H7 (cell line): Measurements from ENCODE around the gene ZNF710. TPM values are rescaled to one million over a fixed set of nuclear protein-coding genes. Genes with fewer than 3 reads are reported as not detected.

ENCODE experiments used
- DNase-seq: peaks from one replicate; pipeline ENCODE4 v3.0.0; 2012
- H3K27me3 ChIP-seq: 2 replicates; pipeline ENCODE4 v1.6.0; 2011; ENCODE audit warnings: mild to moderate bottlenecking, low read length; ENCODE audit not compliant: control insufficient read depth, insufficient read depth
- H3K36me3 ChIP-seq: replicated peaks from 2 replicates; pipeline ENCODE4 v1.5.1; 2011; ENCODE audit warnings: low read length; ENCODE audit not compliant: control insufficient read depth, insufficient read depth
- H3K4me3 ChIP-seq: 2 replicates; pipeline ENCODE4 v1.5.1; 2011; ENCODE audit warnings: low read depth, mild to moderate bottlenecking, control low read depth, low read length, moderate library complexity; ENCODE audit not compliant: insufficient read depth
- total RNA-seq: library from RNA; depleted of rRNA; stranded (reverse); fragments of >200 nt; shearing (Covaris generic); gene quantifications from 2 replicates; pipeline ENCODE4 v1.2.3, GENCODE V29; 2014

ZNF710 gene
- total RNA-seq, 1 experiment from 2014 or later, result 28.5 TPM

DNA sequence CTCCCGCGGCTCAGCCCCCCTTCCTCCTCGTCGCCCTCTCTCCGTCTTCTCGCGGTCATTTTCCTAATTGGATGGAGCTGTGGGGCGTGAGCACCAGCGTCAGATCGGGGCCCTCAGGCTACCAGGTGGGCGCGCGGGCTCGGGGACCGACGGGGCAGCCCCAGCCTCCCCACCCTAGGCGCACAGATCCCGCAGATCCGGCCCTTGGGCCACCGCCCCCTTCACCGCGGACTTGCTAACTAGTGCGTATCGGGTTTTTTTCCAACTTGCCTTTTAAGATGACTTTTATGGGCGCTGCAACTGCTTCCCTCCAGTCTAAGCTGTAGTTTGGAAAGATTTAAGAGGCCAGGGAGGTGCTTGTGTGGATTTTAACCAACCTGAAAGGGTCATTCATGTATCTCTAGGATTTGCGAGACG lies 1.3 kb downstream of the ZNF710 start:
- DNase-seq, result no peak
- Histone ChIP-seq H3K4me3 (peak overlapping the region; percentile 69), H3K27me3 (peaks cover 2% of the 10 kb centered on the region; the same call in 1 of the 2 replicates), H3K36me3 (no peaks in the 10 kb centered on the region; the same call in 1 of the 2 replicates)

DNA sequence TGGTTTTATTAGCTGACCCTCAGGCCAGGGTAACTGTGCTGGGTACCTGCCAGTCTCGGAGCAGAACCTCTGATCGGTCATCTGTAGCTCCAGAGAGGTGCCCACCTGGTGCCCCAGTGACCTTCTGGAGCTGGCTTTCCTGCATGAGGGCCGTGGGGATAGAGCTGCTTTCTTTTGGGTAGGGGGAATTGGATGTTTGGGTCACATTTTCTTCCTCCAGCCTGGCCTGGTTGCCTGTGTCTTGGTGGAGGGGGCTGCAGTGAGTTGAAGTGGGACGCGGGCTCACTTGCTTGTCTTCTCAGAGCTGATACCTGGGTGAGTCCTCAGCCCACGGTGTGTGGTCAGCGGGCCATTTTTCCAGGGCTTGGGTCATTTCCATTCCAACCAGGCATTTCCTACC lies 2.6 kb downstream of the ZNF710 start:
- no peak for DNase-seq
- H3K4me3 ChIP-seq, result no peak overlapping the region
- H3K36me3 ChIP-seq, result no peaks in the 10 kb centered on the region; the same call in 1 of the 2 replicates
- H3K27me3 ChIP-seq, result peaks cover 2% of the 10 kb centered on the region; the same call in 1 of the 2 replicates

DNA sequence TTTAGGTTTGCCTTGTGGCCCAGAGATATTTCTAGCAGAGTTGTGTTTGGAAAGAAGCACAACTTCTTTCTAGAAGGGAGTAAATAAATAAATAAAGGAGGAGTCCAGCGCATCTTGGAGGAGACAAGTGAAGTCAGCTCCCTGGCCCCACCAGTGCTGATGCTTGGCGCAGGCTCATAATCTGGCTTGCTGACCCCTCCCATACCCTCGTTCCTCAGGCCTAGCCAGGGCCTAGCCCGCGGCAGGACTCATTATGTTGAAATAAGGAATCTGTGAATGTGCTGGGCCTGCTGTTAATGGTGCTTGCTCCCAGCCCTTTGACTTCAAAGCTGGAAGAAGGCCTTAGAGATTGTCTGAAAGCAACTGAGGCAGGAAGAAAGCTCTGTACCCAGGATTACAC lies 3.1 kb downstream of the ZNF710 start:
- DNase-seq, result no peak
- Histone ChIP-seq H3K27me3 (peaks cover 2% of the 10 kb centered on the region; the same call in 1 of the 2 replicates), H3K4me3 (no peak overlapping the region), H3K36me3 (no peaks in the 10 kb centered on the region; the same call in 1 of the 2 replicates)

DNA sequence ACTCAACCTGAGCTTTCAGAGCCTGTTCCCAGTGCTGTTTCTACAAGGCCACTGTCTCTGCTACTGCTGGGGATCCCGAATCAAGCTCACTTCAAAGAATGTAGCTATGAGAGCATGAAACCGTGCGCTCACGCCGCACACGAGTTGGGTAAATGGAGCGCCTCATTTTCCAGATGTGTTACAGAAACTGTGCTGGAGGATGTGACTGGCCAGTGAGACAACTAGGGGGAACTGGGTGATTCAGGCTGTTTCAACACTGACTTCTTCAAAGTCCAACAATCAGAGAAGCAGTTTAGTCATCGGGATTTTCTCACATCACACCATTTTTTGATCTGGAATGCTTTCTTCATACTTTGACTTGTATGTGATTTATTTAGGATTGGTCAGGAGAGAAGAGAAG lies 3.5 kb downstream of the ZNF710 start:
- Histone ChIP-seq H3K36me3 (no peaks in the 10 kb centered on the region; the same call in 1 of the 2 replicates), H3K4me3 (no peak overlapping the region), H3K27me3 (peaks cover 2% of the 10 kb centered on the region; the same call in 1 of the 2 replicates)
- DNase-seq, result no peak

DNA sequence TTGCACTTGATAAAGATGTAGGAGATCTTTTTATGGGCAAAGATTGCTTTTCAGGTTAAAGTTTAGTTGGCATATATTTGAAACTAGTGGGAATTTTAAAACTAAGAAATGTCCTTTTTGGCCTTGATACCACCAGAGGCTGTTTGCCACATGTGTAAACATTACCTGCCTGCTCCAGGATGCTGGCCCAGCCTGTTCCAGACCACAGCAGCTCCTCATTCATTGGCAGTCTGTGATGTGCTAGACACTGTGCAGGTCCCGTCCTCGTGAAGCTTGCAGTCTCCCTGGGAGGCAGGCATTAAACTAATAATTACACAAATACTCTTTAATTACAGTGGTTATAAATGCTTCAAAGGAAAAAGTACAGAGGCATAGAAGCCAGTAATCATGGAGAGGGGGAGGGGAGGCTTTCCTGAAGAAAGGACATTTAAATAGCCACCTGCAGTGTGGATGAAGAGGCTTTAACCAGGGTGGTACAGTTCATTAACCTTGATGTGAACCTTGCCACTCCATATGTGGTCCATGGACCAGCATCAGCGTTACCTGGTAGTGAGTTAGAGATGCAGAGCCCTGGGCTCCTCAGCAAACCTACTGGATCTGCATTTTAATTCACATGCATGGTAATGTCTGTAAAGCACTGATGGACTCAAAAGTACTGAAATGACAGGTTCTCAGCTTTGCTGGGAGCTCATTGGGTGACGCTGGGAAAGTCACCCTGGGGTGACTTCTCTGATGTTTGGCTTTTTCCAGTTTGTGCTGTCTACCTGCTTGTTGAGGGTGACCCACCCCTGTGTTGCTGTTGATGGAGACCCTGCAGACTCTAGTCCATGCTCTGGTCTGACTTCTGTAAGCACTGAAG lies 5.3 kb downstream of the ZNF710 start:
- H3K36me3 ChIP-seq, result no peaks in the 10 kb centered on the region; the same call in 1 of the 2 replicates
- H3K4me3 ChIP-seq, result no peak overlapping the region
- no peak for DNase-seq
- H3K27me3 ChIP-seq, result peaks cover 2% of the 10 kb centered on the region; the same call in 1 of the 2 replicates

DNA sequence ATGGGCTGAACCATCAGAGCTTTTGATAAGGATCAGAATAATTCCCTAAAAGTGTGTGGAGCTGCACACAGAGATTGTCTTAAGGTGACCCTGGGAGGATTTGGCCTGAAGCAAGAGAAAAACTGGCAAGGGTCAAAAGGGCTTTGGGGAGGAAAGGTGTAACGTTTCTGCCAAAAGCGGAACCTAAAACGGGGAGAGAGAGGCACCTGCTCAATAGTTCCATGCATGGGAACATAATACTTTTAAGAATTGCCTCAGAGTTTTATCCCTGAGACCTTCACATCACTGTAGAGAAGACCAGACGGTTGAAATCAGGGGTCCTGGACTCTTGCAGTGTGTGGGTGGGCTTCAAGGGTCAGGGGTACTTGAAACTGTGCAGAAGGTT lies 5.9 kb downstream of the ZNF710 start:
- H3K4me3 ChIP-seq, result no peak overlapping the region
- H3K27me3 ChIP-seq, result peaks cover 2% of the 10 kb centered on the region; the same call in 1 of the 2 replicates
- no peak for DNase-seq
- no peaks in the 10 kb centered on the region; the same call in 1 of the 2 replicates for H3K36me3 ChIP-seq

DNA sequence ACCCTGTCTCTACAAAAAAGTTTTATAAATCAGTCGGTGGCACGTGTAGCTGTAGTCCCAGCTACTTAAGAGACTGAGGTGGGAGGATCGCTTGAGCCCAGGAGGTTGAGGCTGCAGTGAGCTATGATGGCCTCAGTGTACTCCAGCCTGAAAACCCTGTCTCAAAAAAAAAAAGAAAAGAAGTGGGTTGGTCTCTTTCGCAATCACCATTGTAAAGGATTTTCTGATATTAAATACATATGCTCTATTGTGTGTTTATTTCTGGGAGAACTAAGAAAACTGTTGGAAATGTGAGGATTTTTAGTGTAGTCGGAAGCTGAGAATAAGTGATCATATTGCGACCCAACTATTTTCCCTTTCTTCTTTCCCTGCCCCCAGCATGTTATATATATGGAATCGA lies 7.5 kb downstream of the ZNF710 start:
- no peak for DNase-seq
- Histone ChIP-seq H3K36me3 (no peaks in the 10 kb centered on the region; the same call in 1 of the 2 replicates), H3K27me3 (no peaks in the 10 kb centered on the region), H3K4me3 (no peak overlapping the region)

DNA sequence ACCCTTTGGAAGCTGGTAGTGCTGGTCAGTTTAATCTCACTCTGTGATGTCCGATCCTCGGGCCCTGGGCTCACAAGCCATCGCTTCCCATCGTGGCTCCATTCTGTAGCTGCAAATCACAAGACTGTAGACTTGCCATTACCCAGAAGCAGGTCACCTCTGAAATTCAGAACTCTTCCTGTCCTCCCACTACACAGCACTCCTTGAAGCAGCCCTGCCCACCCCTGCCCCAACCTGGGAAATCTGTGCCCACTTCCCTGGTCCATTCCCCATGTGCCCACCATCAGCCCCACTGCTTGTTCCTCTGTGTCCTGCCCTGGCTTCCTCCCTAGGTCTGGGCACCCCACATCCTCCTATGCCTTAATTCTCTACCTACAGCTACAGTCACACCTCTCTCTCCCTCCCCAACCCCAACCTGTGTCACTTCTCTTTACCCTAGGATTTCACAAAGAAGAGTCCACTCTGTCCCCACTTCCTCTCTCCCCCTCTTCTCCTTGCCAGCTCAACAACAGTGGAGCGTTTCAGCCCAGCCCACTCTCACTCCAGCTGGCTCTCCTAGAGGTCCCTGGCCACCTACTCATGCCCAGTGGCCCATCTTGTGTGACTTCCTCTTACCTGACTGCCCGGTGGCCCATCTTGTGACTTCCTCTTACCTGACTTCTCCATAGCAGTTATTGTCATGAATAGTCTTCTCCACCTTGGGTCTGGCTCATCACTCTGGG lies 8.3 kb downstream of the ZNF710 start:
- H3K27me3 ChIP-seq, result no peaks in the 10 kb centered on the region
- H3K36me3 ChIP-seq, result no peaks in the 10 kb centered on the region; the same call in 1 of the 2 replicates
- no peak for DNase-seq
- no peak overlapping the region for H3K4me3 ChIP-seq

DNA sequence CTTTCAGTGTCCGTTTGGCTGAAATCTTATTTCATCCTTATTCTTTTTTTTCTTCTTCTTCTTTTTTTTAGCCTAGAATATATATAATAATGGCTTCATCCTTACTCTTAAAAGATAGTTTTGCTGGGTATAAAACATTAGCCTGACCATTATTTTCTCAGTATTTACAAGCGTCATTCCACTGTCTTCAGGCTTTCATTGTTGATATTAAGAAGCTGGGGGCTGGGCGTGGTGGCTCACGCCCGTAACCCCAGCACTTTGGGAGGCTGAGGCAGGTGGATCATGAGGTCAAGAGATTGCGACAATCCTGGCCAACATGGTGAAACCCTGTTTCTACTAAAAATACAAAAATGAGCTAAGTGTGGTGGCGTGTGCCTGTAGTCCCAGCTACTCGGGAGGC lies 10.6 kb downstream of the ZNF710 start:
- Histone ChIP-seq H3K36me3 (no peaks in the 10 kb centered on the region; the same call in 1 of the 2 replicates), H3K27me3 (no peaks in the 10 kb centered on the region), H3K4me3 (no peak overlapping the region)
- DNase-seq, result no peak

DNA sequence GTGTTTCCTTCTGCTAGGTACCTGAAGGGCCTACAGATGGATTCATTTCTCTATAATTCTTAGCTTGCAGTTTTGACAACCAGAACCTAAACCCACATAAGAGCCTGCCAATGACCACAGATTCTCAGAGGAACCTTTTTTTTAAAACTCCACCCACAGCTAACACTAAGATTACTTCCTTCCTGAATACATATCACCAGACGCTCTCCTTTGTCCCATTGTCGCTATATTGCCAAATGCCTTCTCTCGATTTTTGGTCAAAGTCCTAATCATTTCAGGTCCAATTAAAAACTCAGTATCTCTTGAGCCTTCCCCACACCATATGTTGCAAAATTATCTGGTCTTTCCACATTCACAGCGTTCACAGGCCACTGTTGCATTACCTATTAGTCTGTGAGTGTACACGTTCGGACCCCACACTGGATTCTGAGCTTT lies 12.4 kb downstream of the ZNF710 start:
- no peaks in the 10 kb centered on the region for H3K36me3 ChIP-seq
- DNase-seq, result no peak

DNA sequence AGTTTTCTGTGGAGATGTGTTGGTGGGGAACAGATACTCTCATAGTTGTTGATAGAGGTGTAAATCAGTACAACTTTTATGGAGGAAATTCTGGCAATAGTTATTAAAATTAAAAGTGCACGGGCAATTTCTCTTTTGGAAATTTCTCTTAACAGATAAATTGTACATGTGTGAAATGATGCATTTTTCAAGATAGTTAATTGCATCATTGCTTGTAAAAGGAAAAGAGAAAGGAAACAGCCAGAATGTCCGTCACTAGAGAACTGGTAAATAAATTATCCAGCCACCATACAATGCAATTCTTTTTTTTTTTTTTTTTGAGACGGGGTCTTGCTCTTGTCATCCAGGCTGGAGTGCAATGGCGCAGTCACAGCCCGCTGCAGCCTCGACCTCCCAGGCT lies 14.2 kb downstream of the ZNF710 start:
- Histone ChIP-seq H3K36me3 (no peaks in the 10 kb centered on the region), H3K27me3 (no peaks in the 10 kb centered on the region), H3K4me3 (no peak overlapping the region)
- DNase-seq, result no peak

More for the DNA sequence above, 12.4 kb downstream of the ZNF710 start:
- no peaks in the 10 kb centered on the region for H3K27me3 ChIP-seq
- H3K4me3 ChIP-seq, result no peak overlapping the region

DNA sequence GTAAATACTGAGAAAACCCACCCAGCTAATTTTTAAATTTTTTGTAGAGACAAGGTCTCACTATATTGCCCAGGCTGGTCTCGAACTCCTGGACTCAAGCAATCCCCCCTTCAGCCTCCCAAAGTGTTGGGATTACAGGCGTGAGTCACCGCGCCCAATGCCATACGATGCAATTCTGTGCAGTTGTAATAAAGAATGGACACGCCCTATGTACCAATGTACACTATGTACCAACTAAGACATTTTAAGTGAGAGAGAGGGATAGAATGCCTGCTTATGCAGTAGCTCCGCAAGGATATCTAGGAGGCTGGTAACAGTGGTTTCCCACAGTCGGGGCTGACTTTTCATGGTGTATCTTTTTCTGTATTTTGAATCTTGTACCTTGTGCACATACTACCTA lies 14.6 kb downstream of the ZNF710 start:
- no peak overlapping the region for H3K4me3 ChIP-seq
- no peaks in the 10 kb centered on the region for H3K27me3 ChIP-seq
- DNase-seq, result peak; percentile 2
- H3K36me3 ChIP-seq, result no peaks in the 10 kb centered on the region

DNA sequence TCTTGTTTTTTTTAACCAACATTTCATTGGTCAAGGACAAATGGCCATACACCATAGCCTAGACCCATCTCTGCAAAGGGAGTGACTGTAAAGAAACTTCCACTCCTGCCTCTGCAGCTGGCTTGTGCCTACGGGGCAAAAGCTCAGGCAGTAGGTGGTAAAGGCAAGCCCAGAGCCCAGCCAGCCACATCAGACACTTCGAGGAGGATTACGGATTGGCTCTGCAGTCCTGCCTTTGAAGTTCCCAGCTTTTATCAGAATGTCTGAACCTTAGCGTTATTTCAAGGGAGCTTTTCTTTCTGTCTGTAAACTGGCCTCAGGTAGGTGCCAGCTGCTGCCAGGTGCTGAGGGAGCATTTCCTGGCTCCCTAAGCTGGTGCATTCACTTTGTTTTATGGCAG lies 15.6 kb downstream of the ZNF710 start:
- Histone ChIP-seq H3K36me3 (no peaks in the 10 kb centered on the region), H3K4me3 (no peak overlapping the region), H3K27me3 (no peaks in the 10 kb centered on the region)
- DNase-seq, result peak; percentile 13

DNA sequence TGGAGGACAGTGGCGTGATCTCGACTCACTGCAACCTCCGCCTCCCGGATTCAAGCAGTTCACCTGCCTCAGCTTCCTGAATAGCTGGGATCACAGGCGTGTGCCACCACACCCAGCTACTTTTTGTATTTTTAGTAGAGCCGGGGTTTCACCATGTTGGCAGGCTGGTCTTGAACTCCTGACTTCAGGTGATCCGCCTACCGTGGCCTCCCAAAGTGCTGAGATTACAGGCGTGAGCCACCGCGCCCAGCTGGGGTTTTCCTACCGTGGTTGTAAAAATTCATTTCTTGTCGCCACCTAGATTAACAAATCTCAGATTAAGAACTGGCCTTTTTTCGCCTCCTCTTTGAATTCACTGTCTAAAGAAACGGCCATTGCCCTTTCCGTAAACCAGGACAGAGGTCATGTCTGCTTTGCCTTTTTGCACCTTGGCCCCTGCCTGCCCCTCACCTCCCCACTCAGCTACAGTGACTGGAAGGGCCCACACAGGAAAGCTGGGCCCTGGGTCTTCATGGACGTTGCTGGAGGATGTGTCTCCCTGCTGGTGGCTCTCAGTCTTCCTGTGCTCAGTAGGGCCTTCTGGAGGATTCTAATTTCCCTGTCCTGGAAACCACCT lies 17.2 kb downstream of the ZNF710 start:
- Histone ChIP-seq H3K27me3 (no peaks in the 10 kb centered on the region), H3K36me3 (no peaks in the 10 kb centered on the region), H3K4me3 (no peak overlapping the region)
- DNase-seq, result peak; percentile 29
